ENCODE measurements around the gene HOXB8. TPM values are rescaled to one million over a fixed set of nuclear protein-coding genes. Genes with fewer than 3 reads are reported as not detected.

HOXB8 gene
- total and polyA plus RNA-seq, 10 of the 15 experiments (the other 5 are each of a cell fraction or from before 2014, with no cell fraction given), result 0.21 TPM; not detected in 9

- Histone ChIP-seq H3K4me3 (no peak overlapping the region), H3K4me1 (ENCODE audit: control insufficient read depth, insufficient read depth, low read length) (peaks cover 2% of the 10 kb centered on the region), H3K9ac (ENCODE audit: control insufficient read depth, insufficient read depth, low read length) (no peak overlapping the region), H2AFZ (ENCODE audit: control insufficient read depth, low read depth, low read length) (no peak overlapping the region), H3K9me3 (replicated peaks; ENCODE audit: control insufficient read depth, insufficient read depth, low read length) (no peaks in the 10 kb centered on the region), H3K27ac (ENCODE audit: control insufficient read depth, insufficient read depth) (no peak overlapping the region), H3K4me2 (ENCODE audit: control insufficient read depth, insufficient read depth) (no peak overlapping the region), H3K36me3 (ENCODE audit: control insufficient read depth in 2 of 2, insufficient read depth in 2 of 2, low read length in 1 of 2) (no peaks in the 10 kb centered on the region), H3K79me2 (ENCODE audit: control insufficient read depth, insufficient read depth, low read length) (no peaks in the 10 kb centered on the region), H4K20me1 (ENCODE audit: control insufficient read depth, insufficient read depth) (no peaks in the 10 kb centered on the region), H3K27me3 (replicated peaks in 1 of 2; ENCODE audit: control insufficient read depth in 2 of 2, insufficient read depth in 2 of 2, low read length in 1 of 2) (peaks cover 29 to 46% of the 10 kb centered on the region in 2 experiments)
- no peak for DNase-seq (ENCODE audit: low read depth, low spot score)
- SMC1A ChIA-PET (ENCODE audit: uncharacterized antibody, unreplicated experiment), result interaction anchor here (1.1 to 1.8 kb wide), 3 partner anchors 10 to 280 kb away, joined by 3 to 5 read pairs (median 3); partner anchors contain the start of gene HOXB9
- WGBS (ENCODE audit: insufficient coverage, insufficient replicate concordance, low lambda C conversion rate, missing lambda C conversion rate), result 41% methylated on average over 15 of the region's 15 CpGs
- intact Hi-C loops (cut with micrococcal nuclease; ENCODE audit: unreplicated experiment) (loop anchor here (5.0 kb wide), 1 partner anchor 355 kb away; no protein-coding TSS in a partner anchor), in situ Hi-C loops (cut with MboI) (no loop called here)
- no peak for FAIRE-seq
- no TSS peak for BruUV-seq (replicated peaks)
- CTCF ChIA-PET, result interaction anchor here (0.7 to 2.1 kb wide), 11 partner anchors 8 to 591 kb away, joined by 3 to 14 read pairs (median 4); no protein-coding TSS in a partner anchor
- RAD21 ChIA-PET (ENCODE audit: unreplicated experiment), result interaction anchor here (1.0 to 1.9 kb wide), 3 partner anchors 24 to 592 kb away, joined by 3 to 7 read pairs (median 7); partner anchors contain the start of gene HOXB5
- POLR2A ChIA-PET, result no interaction called here
- TF ChIP-seq NR2C1 (IDR thresholded peaks at IDR 0.05) (no peak), E4F1 (IDR thresholded peaks at IDR 0.05; ENCODE audit: borderline replicate concordance, partially characterized antibody) (no peak), GATAD2B (conservative IDR thresholded peaks at IDR 0.05; ENCODE audit: low read depth) (no peak), SIN3A (IDR thresholded peaks at IDR 0.05; ENCODE audit: low read depth, low read length) (no peak), ATF7 (IDR thresholded peaks at IDR 0.05; ENCODE audit: low read depth) (no peak), POLR2AphosphoS2 (IDR thresholded peaks at IDR 0.05; ENCODE audit: low read depth, low read length) (no peak), MEF2A (IDR thresholded peaks at IDR 0.05; ENCODE audit: insufficient read depth, low read depth, low read length) (no peak), SIX5 (IDR thresholded peaks at IDR 0.05; ENCODE audit: low read depth, low read length, severe bottlenecking) (no peak), RFX5 (IDR thresholded peaks at IDR 0.05; ENCODE audit: low read depth, low read length) (no peak), CHD1 (IDR thresholded peaks at IDR 0.05; ENCODE audit: low read depth, low read length) (no peak), BMI1 (IDR thresholded peaks at IDR 0.05; ENCODE audit: borderline replicate concordance) (no peak), NFXL1 (IDR thresholded peaks at IDR 0.05; ENCODE audit: borderline replicate concordance) (no peak), PAX5 (IDR thresholded peaks at IDR 0.05; ENCODE audit: borderline replicate concordance, low read depth, low read length) (no peak), GABPA (IDR thresholded peaks at IDR 0.05; ENCODE audit: low read depth) (no peak), BCL11A (IDR thresholded peaks at IDR 0.05; ENCODE audit: low read depth, low read length) (no peak)
- no peak for ATAC-seq
These were observed 1.8 kb upstream of the HOXB8 start for GRCh38 chr17:48616717-48617470.
